ENCODE data around the gene KIFC3.

DNA sequence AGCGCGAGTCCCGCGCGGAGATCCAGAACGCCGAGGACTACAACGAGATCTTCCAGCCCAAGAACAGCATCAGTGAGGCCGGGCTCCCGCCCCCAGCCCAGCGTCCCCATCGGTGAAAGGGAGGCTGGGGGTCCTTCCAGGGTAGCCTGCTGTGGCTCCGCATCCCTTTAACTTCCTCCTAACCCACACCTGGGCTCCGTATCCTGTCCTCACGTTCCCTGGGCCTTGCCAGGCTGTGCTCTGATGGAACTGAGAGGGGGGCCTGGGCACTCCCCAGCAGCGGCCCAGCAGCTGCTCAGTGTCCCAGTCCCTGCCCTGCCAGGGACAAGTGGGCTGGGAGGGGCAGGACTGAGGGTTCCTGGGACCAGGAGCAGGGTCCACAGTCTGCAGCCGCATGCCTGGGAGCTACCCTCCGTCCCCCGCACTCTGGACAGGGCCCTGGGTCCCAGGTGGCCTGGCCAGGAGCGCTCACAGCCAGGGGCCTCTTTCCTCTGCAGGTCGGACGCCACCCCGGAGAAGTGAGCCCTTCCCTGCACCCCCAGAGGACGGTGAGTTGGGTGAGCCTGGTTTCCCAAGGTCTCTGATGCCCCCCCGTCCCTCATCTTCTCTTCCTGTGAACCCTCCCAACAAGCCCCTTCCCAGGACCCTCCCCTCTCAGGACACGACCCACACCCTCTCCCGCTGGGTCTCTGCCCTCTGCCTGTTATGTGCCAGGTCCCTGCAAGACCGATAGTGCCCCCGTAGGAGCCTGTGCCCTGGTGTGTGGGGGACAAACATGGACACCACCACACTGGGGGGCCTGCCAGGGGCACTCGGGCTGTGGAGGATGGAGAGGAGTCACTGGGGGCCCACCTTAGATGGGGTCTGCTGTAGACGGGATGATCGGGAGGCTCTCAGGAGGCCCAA, 48.6 kb downstream of the KIFC3 start:
- TF ChIP-seq, protein P1, sequence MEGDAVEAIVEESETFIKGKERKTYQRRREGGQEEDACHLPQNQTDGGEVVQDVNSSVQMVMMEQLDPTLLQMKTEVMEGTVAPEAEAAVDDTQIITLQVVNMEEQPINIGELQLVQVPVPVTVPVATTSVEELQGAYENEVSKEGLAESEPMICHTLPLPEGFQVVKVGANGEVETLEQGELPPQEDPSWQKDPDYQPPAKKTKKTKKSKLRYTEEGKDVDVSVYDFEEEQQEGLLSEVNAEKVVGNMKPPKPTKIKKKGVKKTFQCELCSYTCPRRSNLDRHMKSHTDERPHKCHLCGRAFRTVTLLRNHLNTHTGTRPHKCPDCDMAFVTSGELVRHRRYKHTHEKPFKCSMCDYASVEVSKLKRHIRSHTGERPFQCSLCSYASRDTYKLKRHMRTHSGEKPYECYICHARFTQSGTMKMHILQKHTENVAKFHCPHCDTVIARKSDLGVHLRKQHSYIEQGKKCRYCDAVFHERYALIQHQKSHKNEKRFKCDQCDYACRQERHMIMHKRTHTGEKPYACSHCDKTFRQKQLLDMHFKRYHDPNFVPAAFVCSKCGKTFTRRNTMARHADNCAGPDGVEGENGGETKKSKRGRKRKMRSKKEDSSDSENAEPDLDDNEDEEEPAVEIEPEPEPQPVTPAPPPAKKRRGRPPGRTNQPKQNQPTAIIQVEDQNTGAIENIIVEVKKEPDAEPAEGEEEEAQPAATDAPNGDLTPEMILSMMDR (conservative IDR thresholded peaks at IDR 0.05 in 1 of 2, IDR thresholded peaks at IDR 0.05 in 1 of 2; ENCODE audit: low read depth in 1 of 2, low read length in 2 of 2), result no peak
- no peak for TF ChIP-seq EZH2 (IDR thresholded peaks at IDR 0.05; ENCODE audit: low read length, missing control alignments)
